ENCODE data around the gene KMT2C.

- TF ChIP-seq CTCF (conservative IDR thresholded peaks at IDR 0.05) (no peak), ZFX (IDR thresholded peaks at IDR 0.05) (no peak)
Measured at GRCh38 chr7:152180048-152180447, 255.8 kb downstream of the KMT2C start.
